Left lung (tissue), 10 donors: ENCODE data around the gene SMAD6. TPM values are rescaled to one million over a fixed set of nuclear protein-coding genes. Genes with fewer than 3 reads are reported as not detected.

ENCODE experiments used
- ATAC-seq: fragments of 200-7000 bp; cut with Tn5 transposase; one replicate; pipeline ENCODE4 v1.9.1; 2020; ENCODE audit warnings: moderate library complexity
- DNase-seq, 4 donors: peaks; one replicate each; pipeline ENCODE4 v3.0.0-alpha.2; 2013 to 2020
- H3K27ac ChIP-seq, 2 donors: fragments of 200-600 bp; sonication (generic) in 1 of 2; one replicate each; pipeline versions ENCODE4 v1.5.0 to v1.8.0; 2020 to 2021
- H3K27me3 ChIP-seq, 2 donors: fragments of 200-600 bp; sonication (generic) in 1 of 2; one replicate each; pipeline versions ENCODE4 v1.5.0 to v1.8.0; 2020 to 2021
- H3K36me3 ChIP-seq, 2 donors: fragments of 200-600 bp; sonication (generic) in 1 of 2; one replicate each; pipeline versions ENCODE4 v1.5.0 to v1.8.0; 2020 to 2021
- H3K4me1 ChIP-seq, 2 donors: fragments of 200-600 bp; one replicate each; pipeline ENCODE4 v1.8.0; 2021
- H3K4me3 ChIP-seq, 2 donors: fragments of 200-600 bp; sonication (generic) in 1 of 2; one replicate each; pipeline versions ENCODE4 v1.5.0 to v1.8.0; 2020 to 2021; ENCODE audit warnings: mild to moderate bottlenecking in 1 of 2
- H3K9me3 ChIP-seq, 2 donors: fragments of 200-600 bp; sonication (generic) in 1 of 2; one replicate each; pipeline versions ENCODE4 v1.5.0 to v1.8.0; 2020 to 2021
- CTCF ChIP-seq, 2 donors: fragments of 200-600 bp; sonication (generic) in 1 of 2; IDR thresholded peaks; one replicate each; pipeline versions ENCODE4 v1.5.0 to v1.8.0; 2021; ENCODE audit warnings: antibody characterized with exemption in 2 of 2
- intact Hi-C, 2 donors: fragments of 100-400 bp; cut with DNase I; formaldehyde crosslinking; loops; one replicate each; pipeline versions ENCODE4 v1.11.2 to v1.14.2; 2022
- polyA plus RNA-seq, 6 donors: library from polyadenylated mRNA; unstranded; fragments of 120-200 nt; gene quantifications; one replicate each; pipeline ENCODE4 v1.2.1, GENCODE V29; 2013; ENCODE audit not compliant: insufficient read length in 6 of 6
- total RNA-seq, 2 donors: library from RNA; stranded (reverse); fragmentation: NEBNext Ultra II Directional; extraction: Animal tissue kit (Norgen Biotek cat#: 25700); gene quantifications; one replicate each; pipeline ENCODE4 v1.2.1, GENCODE V29; 2021
- donor health status: DM: no; HTN: yes; CAD: no.
- donor health status: DM: no; HTN: no; CAD: no.

Gene SMAD6
- total and polyA plus RNA-seq, 8 donors, result 25.0 to 110 (median 32.0) TPM

GRCh38 chr15:66802025-66803001 lies 100.3 kb downstream of the SMAD6 start:
- H3K4me3 ChIP-seq, result no peak overlapping the region
- no peaks in the 10 kb centered on the region for H3K36me3 ChIP-seq
- no peak for DNase-seq
- no peaks in the 10 kb centered on the region for H3K9me3 ChIP-seq
- no peaks in the 10 kb centered on the region for H3K27me3 ChIP-seq
- no peak for TF ChIP-seq CTCF (IDR thresholded peaks at IDR 0.05)
- peak overlapping the region; percentile 67 to 81 for H3K27ac ChIP-seq
- intact Hi-C loops, result no loop called here
- peaks cover 31 to 39% of the 10 kb centered on the region in 2 donors for H3K4me1 ChIP-seq
- peak; percentile 9 for ATAC-seq

GRCh38 chr15:66803182-66803729 lies 101.2 kb downstream of the SMAD6 start:
- intact Hi-C loops, result no loop called here
- peaks cover 31 to 39% of the 10 kb centered on the region in 2 donors for H3K4me1 ChIP-seq
- TF ChIP-seq CTCF (IDR thresholded peaks at IDR 0.05), result no peak

GRCh38 chr15:66803749-66804148 lies 101.7 kb downstream of the SMAD6 start:
- intact Hi-C loops, result no loop called here
- no peak for TF ChIP-seq CTCF (IDR thresholded peaks at IDR 0.05)
- H3K27ac ChIP-seq, result peak overlapping the region; percentile 67 to 81
- no peaks in the 10 kb centered on the region for H3K27me3 ChIP-seq
- DNase-seq (no peak), ATAC-seq (peak; percentile 52)
- H3K36me3 ChIP-seq, result no peaks in the 10 kb centered on the region
- no peak overlapping the region for H3K4me3 ChIP-seq
- peaks cover 31 to 39% of the 10 kb centered on the region in 2 donors for H3K4me1 ChIP-seq
- no peaks in the 10 kb centered on the region for H3K9me3 ChIP-seq

More at GRCh38 chr15:66803182-66803729, 101.2 kb downstream of the SMAD6 start:
- Histone ChIP-seq H3K27ac (peak overlapping the region; percentile 67 to 81), H3K9me3 (no peaks in the 10 kb centered on the region), H3K36me3 (no peaks in the 10 kb centered on the region), H3K27me3 (no peaks in the 10 kb centered on the region), H3K4me3 (no peak overlapping the region)
- ATAC-seq, result peak; percentile 98
- DNase-seq, result peak; percentile 81 to 94 (median 94)

- Histone ChIP-seq H3K27ac (no peak overlapping the region), H3K9me3 (no peaks in the 10 kb centered on the region), H3K36me3 (no peaks in the 10 kb centered on the region), H3K4me3 (no peak overlapping the region), H3K27me3 (no peaks in the 10 kb centered on the region), H3K4me1 (peaks cover 31 to 39% of the 10 kb centered on the region in 2 donors)
- ATAC-seq (no peak), DNase-seq (no peak)
- TF ChIP-seq CTCF (IDR thresholded peaks at IDR 0.05), result no peak
- intact Hi-C loops, result no loop called here
Measured at GRCh38 chr15:66805202-66805885, 103.3 kb downstream of the SMAD6 start.
